GM19238 (cell line): ENCODE results near the gene ETF1.
"Not testable (repeated sequence)": the region's sequence is repeated elsewhere in the genome, so short reads cannot be mapped to it uniquely, and the experiment has no call there.

Source experiments
- DNase-seq: peaks from one replicate; pipeline ENCODE4 v3.0.0; 2011; ENCODE audit warnings: low spot score; ENCODE audit not compliant: insufficient read length

The ETF1 gene

GRCh38 chr5:138491284-138491648 lies 51.8 kb downstream of the ETF1 start:
- DNase-seq = no peak

- DNase-seq = no peak
These were observed 52.3 kb downstream of the ETF1 start for GRCh38 chr5:138490648-138491283.

- no peak for DNase-seq
These were observed 53.4 kb downstream of the ETF1 start for GRCh38 chr5:138489683-138490061.

- DNase-seq = no peak
These were observed 54.5 kb downstream of the ETF1 start for GRCh38 chr5:138488481-138488945.

GRCh38 chr5:138482638-138483037 lies 60.4 kb downstream of the ETF1 start:
- DNase-seq = no peak

- no peak for DNase-seq
These were observed 66.1 kb downstream of the ETF1 start for GRCh38 chr5:138476918-138477317.

- not testable (repeated sequence) for DNase-seq
These were observed 69.9 kb downstream of the ETF1 start for GRCh38 chr5:138473151-138473550.

- DNase-seq = no peak
These were observed 70.7 kb downstream of the ETF1 start for GRCh38 chr5:138472353-138472752.

GRCh38 chr5:138471052-138471361 lies 72.0 kb downstream of the ETF1 start:
- DNase-seq = no peak

- no peak for DNase-seq
These were observed 72.5 kb downstream of the ETF1 start for GRCh38 chr5:138470322-138471051.

- no peak for DNase-seq
These were observed 73.3 kb downstream of the ETF1 start for GRCh38 chr5:138469540-138470321.

GRCh38 chr5:138468966-138469539 lies 74.0 kb downstream of the ETF1 start:
- DNase-seq = no peak

GRCh38 chr5:138468133-138468965 lies 74.7 kb downstream of the ETF1 start:
- DNase-seq = no peak

- no peak for DNase-seq
These were observed 75.3 kb downstream of the ETF1 start for GRCh38 chr5:138467711-138468132.

- DNase-seq = no peak
These were observed 75.9 kb downstream of the ETF1 start for GRCh38 chr5:138466900-138467710.

- no peak for DNase-seq
These were observed 76.7 kb downstream of the ETF1 start for GRCh38 chr5:138466125-138466899.

- peak; percentile 86 for DNase-seq
These were observed 77.5 kb downstream of the ETF1 start, which contains the start of gene EGR1 for GRCh38 chr5:138465261-138466124. Gene EGR1 (plus strand): TSS chr5:138465479. CDS start chr5:138465762, 283 bp downstream.
